GM21717 (cell line): ENCODE data around the gene GMEB2.
"Not testable (repeated sequence)": the region's sequence is repeated elsewhere in the genome, so short reads cannot be mapped to it uniquely, and the experiment has no call there.

ENCODE experiments used
- ATAC-seq: cut with Tn5 transposase; IDR thresholded peaks from one replicate; pipeline ENCODE4 v1.9.1; 2021; ENCODE audit warnings: mild to moderate bottlenecking, moderate library complexity; ENCODE audit not compliant: unreplicated experiment

The GMEB2 gene

GRCh38 chr20:63617092-63617875 lies 9.6 kb downstream of the GMEB2 start:
- no peak for ATAC-seq

- not testable (repeated sequence) for ATAC-seq
These were observed 12.9 kb downstream of the GMEB2 start for GRCh38 chr20:63613863-63614594.

- ATAC-seq: no peak
These were observed 14.5 kb downstream of the GMEB2 start for GRCh38 chr20:63612276-63612931.

GRCh38 chr20:63611646-63612045 lies 15.3 kb downstream of the GMEB2 start:
- no peak for ATAC-seq

- no peak for ATAC-seq
These were observed 16.1 kb downstream of the GMEB2 start for GRCh38 chr20:63610581-63611435.

- no peak for ATAC-seq
These were observed 20.2 kb downstream of the GMEB2 start for GRCh38 chr20:63606686-63607085.

- no peak for ATAC-seq
These were observed 24.6 kb downstream of the GMEB2 start for GRCh38 chr20:63602321-63602720.

- ATAC-seq: not testable (repeated sequence)
These were observed 25.2 kb downstream of the GMEB2 start for GRCh38 chr20:63601679-63602078.

- ATAC-seq: no peak
These were observed 27.4 kb downstream of the GMEB2 start for GRCh38 chr20:63599396-63600050.

- no peak for ATAC-seq
These were observed 28.2 kb downstream of the GMEB2 start for GRCh38 chr20:63598479-63599395.

- ATAC-seq: no peak
These were observed 29.0 kb downstream of the GMEB2 start for GRCh38 chr20:63597651-63598478.

GRCh38 chr20:63596423-63596822 lies 30.5 kb downstream of the GMEB2 start:
- ATAC-seq: no peak

- no peak for ATAC-seq
These were observed 31.3 kb downstream of the GMEB2 start for GRCh38 chr20:63595416-63596127.

- no peak for ATAC-seq
These were observed 32.8 kb downstream of the GMEB2 start for GRCh38 chr20:63594043-63594561.

- ATAC-seq: no peak
These were observed 34.2 kb downstream of the GMEB2 start for GRCh38 chr20:63592661-63593060.

GRCh38 chr20:63591786-63592355 lies 35.0 kb downstream of the GMEB2 start:
- ATAC-seq: no peak

- no peak for ATAC-seq
These were observed 35.8 kb downstream of the GMEB2 start for GRCh38 chr20:63591147-63591533.
